Activated CD4-positive, alpha-beta T cell treated with anti-CD3 and anti-CD28 coated beads, Interleukin-2, amount 50 U/mL, for 16 hours (primary cell): ENCODE data around the gene AIM2.
"Not testable (repeated sequence)": the region's sequence is repeated elsewhere in the genome, so short reads cannot be mapped to it uniquely, and the experiment has no call there.

ENCODE experiments used
- DNase-seq: peaks from one replicate; pipeline ENCODE4 v3.0.0-alpha.2; 2020

The AIM2 gene, protein sequence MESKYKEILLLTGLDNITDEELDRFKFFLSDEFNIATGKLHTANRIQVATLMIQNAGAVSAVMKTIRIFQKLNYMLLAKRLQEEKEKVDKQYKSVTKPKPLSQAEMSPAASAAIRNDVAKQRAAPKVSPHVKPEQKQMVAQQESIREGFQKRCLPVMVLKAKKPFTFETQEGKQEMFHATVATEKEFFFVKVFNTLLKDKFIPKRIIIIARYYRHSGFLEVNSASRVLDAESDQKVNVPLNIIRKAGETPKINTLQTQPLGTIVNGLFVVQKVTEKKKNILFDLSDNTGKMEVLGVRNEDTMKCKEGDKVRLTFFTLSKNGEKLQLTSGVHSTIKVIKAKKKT

GRCh38 chr1:159076438-159077119, at the start of gene AIM2:
Gene AIM2, minus strand, starts transcription at chr1:159076766. Its CDS starts 3,267 bp downstream, at chr1:159073499.
- DNase-seq, result peak; percentile 94

- peak; percentile 60 for DNase-seq
Measured at GRCh38 chr1:159123587-159123986, 47.0 kb upstream of the AIM2 start.

- DNase-seq, result peak; percentile 76
Measured at GRCh38 chr1:159122005-159122621, 45.5 kb upstream of the AIM2 start.

DNA sequence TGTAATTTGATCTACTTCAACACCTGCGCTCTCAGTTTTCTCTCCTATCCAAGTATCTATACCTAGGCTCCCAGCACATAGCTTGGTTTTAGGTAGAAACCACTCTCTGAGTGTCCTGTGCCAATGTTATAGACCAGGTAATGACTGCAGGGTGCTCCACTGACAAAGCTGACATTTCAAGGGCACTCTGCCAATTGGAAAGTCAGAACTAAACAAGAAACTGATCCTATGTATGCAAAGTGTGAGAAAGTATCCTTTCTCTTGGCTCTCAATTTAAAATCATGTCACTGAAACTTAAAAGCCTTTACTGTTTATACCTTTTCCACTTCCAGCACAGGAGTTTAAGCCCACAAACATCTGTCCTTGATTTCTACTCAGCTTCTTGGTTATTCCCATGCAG, 45.0 kb upstream of the AIM2 start:
- DNase-seq, result peak; percentile 42

- no peak for DNase-seq
Measured at GRCh38 chr1:159120317-159120716, 43.8 kb upstream of the AIM2 start.

DNA sequence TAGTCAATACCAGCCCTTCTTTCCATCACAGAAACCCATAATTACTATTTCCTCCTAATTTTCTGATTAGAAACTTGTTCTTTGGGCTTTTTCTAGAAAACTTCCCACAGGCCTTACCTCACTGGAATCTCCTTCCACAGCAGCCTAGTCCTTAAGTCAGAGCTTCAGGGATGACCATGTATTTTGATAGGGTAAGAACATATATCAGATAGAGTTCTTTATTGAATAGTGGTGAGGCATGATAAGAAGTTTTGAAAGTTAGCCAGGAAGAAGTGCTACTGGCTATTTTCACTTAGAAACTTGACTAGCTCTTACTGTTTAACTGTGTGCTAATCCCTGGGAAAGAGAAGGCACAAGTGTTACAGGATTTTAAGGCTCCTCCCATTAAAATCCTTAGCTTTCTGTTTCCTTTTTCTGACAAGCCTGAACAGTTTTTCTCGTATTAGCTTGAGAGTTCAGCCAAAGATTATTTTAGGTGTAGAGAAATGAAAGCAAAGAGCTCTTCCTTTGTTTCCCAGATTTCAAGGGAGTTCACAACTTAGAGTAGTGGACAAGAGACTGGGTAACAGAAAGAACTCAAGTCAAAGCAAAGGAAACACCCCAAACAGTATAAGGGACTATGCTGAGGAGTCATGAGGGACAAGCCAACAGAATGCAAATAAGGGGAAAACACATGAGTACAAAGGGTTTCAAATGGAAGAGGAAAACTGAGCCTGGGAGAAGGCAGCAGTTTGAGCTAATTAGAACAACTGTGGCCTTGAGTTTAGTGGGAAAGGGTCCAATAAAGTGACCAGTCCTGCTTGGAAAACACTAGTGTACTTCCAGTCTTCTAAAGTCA, 37.2 kb upstream of the AIM2 start:
- DNase-seq, result no peak

GRCh38 chr1:159103021-159103420, 26.5 kb upstream of the AIM2 start:
- DNase-seq, result not testable (repeated sequence)

DNA sequence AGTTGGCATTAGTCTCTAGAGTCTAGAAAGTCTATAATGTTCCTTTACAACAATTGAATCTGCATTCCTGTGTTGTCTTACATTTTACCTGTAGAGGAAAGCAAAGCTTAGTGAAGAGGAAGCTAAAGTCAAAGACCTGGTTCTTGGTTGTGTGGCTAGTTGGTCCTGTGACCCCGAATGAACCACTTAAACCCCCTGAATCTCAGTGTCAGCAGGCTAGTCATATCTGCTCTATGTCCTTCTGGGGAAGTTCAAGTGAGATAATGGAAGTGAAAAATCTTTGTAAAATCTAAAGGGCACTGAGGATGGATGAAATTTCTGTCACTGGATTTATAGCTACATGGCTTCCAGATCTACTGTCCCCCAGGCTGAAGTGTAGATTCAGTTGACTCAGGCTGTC, 24.0 kb upstream of the AIM2 start:
- no peak for DNase-seq

GRCh38 chr1:159098596-159098995, 22.0 kb upstream of the AIM2 start:
- no peak for DNase-seq

- no peak for DNase-seq
Measured at GRCh38 chr1:159092036-159092760, 15.6 kb upstream of the AIM2 start.

GRCh38 chr1:159091607-159092031, 15.1 kb upstream of the AIM2 start:
- DNase-seq, result peak; percentile 73

- no peak for DNase-seq
Measured at GRCh38 chr1:159091180-159091560, 14.6 kb upstream of the AIM2 start.

DNA sequence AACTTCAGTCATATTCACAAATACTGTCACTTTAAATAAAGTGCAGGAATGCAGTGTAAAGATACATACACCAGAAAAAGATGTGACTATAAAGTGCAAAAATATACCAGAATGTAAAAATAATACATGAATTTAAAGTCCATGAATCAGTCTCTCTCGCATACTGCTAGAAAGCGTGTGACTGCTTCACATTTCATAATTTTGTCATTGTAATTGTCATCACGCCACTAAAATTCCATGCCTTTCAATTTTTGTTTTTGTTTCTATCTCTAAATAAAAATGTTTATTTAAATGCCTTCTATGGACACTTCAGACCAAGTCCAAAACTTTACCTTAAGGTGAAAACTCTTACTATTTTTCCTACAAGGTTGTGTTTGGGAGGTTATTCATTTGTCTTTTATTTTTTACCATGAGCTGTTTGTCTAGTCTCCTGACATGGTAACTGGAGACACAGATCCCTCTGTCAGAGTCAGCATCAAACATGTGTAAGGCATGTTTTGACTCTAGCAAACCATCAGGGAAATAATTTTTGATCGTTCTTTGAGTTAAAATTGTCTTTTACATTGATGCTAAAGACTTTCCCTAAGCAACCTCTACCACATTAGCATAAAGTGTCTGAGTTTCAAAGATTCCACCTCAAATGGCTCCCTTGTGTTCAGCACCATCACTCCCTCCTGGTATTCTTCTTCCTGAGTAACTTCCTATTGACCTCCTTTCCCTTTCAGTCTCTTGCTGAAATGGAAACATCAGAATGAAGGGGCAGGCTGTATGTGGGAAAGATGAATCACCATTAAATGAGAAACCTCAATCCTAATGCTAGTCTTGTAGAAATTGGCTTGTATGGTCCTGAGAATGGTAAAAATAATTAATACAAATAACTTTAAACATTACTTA, 14.0 kb upstream of the AIM2 start:
- peak; percentile 28 for DNase-seq

DNA sequence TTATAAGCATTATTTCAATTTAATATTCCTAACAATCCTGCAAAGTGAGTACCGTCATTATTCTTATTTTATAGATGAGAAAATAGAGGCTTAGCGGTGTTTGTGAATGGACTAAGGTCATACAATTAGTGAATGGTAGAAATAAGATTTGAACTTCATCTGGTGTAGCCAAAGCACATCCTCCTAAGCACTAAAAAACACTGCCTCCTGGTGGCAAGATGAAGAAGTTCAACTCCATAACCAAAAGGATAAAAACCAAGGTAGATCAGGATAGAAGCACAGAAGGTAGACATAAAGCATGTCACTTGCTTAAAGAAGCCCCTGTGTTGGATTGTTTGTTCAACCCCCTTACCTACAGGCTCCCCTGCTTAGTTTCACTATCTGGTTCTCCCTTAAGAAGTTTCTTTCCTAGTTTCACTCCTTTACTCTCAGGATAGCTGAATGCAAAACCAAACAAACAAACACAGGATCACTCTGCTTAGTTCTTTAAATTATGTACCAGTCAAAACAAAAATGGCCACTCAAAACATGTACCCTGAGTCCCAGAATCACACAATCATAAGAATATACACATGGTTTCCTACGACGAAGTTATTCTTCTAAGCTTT, 12.7 kb upstream of the AIM2 start:
- peak; percentile 47 for DNase-seq

DNA sequence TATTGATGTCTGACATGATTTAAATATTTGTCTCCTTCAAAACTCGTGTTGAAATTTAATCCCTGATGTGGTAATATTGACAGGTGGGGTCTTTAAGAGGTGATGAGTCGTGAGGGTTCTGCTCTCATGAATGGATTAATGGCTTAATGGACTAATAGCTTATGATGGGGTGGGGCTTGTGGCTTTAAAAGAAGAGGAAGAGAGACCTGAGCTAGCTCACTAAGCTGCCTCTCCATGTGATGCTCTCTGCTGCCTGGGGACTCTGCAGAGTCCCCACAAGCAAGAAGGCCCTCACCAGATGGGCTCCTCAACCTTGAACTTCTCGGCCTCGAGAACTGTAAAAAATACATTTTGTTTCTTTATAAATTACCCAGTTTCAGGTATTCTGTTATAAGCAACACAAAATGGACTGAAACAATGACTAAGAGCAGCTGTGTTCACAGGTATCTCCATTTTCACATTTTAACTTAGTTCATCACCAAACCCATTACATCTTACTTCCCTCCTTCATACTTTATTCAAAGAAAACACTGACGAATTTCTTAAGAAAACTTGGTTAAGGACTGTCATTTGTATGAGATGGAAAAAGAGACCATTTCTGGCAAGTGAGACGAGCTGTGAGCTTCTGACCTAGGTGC, 12.1 kb upstream of the AIM2 start:
- DNase-seq, result no peak

DNA sequence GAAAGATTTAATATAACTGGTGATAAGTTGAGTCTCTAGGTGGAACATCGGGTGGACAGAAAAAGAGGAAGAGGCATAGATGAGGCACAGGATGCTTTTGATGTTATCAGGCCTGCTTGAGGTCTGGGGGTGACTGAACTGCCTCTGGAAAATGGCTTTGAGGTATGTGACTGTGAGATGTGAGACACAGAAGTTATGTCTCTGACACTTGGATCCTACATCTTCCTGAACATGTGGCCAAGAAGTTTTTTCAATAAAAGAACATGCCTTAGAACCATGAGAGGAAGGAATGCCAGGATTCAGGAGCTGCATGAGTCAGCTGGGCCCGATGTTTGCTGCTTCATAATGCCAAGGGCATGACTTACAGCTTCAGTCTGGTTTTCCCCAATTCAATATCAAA, 11.5 kb upstream of the AIM2 start:
- DNase-seq, result peak; percentile 30

- DNase-seq, result no peak
Measured at GRCh38 chr1:159084867-159085266, 8.3 kb upstream of the AIM2 start.

GRCh38 chr1:159084152-159084551, 7.6 kb upstream of the AIM2 start:
- DNase-seq, result no peak

DNA sequence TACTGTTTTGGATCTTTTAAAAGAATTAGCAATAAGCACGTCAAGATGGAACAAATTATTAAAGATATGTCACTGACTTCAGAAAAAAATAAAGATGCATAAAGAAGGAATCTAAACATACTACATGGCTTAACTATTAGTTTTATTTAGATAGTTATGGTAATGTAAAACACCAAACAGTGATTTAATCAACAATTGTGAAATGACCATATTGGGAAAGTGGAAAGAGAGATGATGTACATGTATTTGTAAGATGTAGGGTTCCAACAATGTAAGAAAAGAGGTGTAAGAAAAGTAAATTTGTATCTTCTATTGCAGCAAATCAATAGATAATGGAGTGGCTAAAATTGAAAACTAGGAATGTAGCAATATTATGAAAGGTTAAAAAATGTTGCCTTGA, 6.4 kb upstream of the AIM2 start:
- no peak for DNase-seq

GRCh38 chr1:159081626-159082025, 5.1 kb upstream of the AIM2 start:
- DNase-seq, result no peak
